Stimulated activated CD4-positive, alpha-beta T cell treated with anti-CD3 and anti-CD28 coated beads, Interleukin-1b, Interleukin-23, amount 100 ng/mL, for 24 hours (primary cell): ENCODE measurements around the gene RAPSN.

Experiments
- DNase-seq, 4 experiments: peaks; one replicate each; pipeline ENCODE4 v3.0.0-alpha.2; 2020; ENCODE audit warnings: low read depth in 4 of 4, low spot score in 1 of 4

Gene RAPSN

DNA sequence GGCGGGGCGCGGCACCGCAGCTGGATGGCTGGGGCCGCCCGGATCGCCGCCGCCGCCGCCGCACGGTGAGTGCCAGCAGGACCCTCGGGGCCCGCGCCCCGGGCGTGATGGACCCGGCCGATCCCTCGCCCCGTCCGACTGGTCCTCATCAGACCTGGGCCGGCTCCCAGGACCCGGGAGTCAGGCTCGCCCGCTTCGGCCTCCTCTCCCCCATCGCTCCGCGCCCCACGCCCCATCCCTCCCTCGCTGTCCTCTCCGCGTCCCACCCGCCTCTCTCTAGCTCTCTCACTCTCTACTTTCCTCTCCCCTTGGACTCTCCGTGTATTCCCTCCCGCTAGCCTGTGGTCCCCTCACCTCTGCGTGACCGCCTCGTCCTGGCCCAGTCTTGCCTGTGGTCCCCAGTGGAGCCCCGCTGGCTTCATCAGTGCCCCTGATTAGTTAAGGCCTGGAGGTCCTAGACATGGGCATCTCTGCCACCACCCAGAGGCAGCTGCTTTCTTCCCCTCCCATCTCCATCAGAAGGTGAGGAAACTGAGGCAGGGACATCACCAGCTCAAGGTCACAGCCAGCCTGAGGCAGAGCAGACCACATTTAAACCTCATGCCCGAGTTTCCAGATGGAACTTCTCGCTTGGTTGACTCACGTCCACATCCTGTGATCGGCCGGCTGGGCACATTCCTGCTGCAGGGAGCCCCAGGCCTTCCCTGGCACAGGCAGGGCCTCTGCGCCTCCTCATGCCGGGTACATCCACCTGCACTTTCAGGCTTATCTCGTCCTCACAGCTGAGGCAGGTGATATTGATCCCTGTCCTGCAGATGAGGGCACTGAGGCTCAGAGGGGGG, 40.1 kb downstream of the RAPSN start:
- DNase-seq, result no peak

DNA sequence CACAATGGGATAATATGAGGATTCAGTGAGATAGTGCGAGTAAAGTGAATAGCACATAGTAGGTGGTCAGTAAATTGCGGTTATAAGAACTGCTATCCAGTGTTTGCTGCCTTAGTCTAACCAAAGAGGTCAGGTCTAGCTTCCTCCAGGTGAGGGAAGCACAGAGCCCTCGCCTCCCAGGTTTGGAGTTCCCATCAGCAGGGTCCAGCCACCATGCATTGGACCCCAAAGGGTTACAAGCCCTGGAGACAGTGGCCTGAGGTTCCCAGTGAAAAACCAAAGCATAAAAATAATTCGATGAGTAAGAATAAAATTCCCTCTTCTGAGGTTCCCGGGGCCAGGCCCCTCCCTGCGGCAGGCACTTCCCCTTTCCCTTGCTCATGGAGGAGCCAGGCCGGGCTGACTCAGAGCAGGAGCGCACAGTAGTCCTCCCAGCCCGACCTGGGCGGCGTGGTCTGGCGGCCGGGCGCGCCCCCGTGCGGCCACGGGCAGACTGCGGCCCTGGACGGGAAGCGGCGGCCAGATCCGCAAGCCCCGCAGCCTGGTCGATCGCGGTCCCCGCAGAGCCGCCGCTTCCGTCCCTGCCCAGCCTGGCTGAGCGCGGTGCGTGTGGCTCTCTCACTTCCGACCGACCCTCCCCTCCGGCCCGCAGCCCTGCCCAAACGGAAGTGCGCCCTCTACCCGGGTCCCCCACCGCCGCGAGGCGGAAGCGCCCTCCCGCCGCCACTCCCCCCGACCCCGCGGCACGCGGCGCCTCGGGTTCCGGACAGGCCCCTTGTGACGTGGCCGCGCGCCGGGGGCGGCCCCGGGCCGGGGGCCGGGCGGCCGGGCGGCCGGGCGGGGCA, 41.0 kb downstream of the RAPSN start, which contains the start of gene SLC39A13:
TSS of gene SLC39A13 (plus strand) at position 845 of the 845 bp plus-strand sequence. CDS start 1,505 bp downstream, outside the sequence.
- peak; percentile 82 to 90 (median 86) for DNase-seq

DNA sequence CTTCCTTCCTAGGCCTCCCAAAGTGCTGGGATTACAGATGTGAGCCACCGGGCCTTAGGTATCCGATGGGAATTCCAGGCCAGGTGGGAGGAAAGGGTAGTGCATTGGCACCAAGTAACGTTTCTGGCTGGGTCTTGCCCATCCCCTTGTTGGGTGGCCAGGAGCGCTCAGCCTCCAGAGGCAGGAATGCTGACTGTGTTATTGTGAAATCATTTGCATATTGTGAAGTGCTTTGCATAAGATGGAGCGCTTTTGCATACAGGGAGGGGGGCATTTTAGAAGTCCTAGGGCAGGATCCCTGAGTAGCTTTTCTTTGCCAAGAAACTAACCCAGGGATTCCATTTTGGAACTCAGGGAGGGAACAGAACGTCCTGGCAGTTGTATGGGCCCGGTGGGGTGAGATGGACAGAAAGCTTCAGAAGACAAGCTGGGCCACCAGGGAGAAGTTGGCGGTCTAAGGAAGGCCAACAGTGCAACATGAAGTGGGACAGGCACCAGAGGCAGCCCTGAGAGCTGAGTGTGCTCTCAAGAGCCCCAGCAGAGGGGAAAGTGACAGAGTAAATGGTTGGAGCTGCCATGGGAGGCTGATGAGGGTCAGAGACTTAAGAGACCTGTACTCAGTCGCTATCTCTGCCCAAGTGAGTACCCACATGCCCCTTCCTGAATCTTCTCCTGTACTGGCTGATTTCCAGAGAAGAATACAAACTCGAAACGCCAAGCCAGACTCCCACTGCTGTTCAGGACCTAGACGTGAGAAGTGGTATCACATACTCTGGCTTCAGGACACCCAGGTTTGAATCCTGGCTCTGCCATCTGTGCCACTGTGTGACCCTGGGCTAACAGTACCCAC, 41.8 kb downstream of the RAPSN start:
- DNase-seq, result no peak

DNA sequence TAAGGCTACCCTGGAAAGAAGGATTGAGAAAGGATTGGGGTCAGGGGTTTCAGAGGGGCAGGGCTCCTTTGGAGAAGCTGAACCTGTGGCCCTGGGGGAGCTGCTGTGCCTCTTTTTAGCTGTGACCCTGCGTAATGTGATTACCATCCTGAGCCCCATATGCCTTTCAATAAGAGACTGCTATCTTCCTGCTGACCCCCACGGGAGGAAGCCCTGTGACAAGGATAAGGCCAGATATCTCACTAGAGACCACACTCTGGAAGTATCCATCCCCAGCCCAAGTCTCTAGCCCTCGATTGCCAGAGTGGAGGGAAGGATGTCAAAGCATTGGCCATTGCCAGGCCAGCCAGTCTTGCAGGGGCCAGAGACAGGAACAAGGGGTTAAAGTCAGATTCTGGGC, 45.4 kb downstream of the RAPSN start:
- no peak for DNase-seq

DNA sequence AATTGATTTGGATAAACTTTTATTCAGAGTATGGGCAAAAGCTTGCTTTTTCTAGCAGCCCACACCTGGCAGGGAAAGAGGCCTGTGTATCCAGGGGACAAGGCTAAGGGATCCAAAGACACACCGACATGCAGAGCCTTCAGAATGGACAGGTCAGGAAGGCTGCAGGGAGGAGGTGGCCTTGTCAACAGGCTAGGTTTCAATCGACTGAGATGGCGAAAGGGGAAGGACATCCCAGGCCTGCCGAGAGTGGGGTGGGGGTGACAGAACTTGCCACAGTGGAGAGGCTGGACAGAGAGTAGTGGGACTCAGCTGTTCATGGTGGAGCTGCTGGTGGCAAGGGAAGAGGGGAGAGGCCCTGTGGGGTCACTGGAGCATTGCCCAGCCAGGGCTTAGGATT, 45.8 kb downstream of the RAPSN start:
- no peak for DNase-seq

DNA sequence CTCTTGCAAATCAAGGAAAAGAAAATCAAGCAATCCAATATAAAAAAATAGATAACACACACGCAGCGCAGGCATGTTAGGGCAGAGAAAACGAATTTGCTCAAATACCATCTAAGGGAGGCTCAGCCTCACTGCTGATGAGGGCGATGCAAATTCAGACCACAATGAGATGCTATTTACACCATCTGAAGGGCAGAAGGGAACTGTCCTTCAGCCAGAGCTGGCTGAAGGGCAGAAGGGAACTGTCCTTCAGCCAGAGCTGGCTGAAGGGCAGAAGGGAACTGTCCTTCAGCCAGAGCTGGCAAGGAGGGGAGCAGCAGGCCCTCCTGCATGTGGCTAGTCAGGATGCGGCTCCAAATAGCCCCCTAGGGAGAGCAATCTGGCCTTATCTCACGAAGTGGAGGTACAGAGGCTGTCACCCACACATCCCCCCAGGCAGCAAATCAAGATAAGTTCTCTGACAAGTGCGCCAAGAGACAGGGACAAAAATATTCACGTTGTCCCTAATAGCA, 48.1 kb downstream of the RAPSN start:
- no peak for DNase-seq

DNA sequence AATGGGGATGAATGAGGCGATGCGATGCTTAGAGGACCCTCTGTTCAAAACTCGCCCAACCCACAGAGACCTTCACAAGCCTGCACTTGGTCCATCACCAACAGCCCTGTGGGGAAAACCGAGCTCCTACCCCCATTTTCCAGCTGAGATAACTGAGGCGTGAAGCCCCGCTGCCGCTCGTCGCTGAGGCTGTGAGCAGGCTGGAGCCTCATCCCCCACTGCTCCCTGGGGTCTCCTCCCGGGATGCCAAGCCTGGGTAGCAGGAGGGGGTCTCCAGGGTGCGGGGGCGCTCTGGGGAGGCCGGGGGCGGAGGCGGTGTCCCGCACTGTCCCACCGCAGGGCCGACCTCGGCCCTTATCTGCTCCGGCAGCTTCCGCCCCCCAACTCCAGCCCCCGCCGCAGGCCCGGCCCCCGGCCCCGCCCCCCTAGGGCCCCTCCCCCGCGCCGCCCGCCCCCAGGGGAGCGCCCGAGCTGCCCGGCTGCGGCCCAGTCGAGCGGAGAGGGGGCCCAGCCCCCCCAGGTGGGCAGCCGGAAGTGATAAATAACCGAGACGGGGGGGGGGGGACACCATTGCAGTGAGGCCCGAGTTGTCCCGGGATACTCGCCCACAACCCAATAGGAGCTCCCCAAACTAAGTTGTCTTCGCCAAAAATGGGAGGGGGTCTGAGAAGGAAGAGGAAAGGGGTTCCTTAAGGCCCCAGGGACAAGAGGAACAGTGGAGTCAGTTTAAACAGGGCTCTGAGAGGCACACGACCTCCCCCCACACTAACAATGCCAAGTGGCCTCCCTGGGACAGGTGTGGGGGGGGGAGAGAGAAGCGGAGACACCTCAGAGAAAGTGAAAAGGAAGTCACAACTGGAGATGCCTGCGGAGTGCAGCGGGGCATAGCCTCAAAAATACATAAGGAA, 48.8 kb downstream of the RAPSN start:
- no peak for DNase-seq

DNA sequence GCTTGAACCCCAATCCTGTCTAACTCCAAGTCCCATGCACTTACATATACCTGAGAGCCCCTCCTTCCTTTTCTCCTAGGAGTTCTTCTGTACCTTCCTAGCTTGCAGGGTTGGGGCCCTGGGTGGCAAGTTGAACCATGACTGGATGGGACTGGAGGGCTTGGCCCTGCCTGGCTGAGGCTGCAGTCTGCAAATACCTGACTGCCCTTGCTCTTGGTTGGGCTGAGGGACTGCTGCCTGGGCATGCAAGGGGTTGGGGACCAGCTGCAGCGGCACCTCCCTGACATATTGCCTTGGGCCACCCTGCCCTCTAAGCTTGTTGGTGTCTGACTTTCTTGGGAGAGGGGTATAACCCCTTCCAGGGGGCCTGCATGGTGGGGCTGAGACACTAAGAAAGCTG, 50.4 kb downstream of the RAPSN start:
- no peak for DNase-seq

DNA sequence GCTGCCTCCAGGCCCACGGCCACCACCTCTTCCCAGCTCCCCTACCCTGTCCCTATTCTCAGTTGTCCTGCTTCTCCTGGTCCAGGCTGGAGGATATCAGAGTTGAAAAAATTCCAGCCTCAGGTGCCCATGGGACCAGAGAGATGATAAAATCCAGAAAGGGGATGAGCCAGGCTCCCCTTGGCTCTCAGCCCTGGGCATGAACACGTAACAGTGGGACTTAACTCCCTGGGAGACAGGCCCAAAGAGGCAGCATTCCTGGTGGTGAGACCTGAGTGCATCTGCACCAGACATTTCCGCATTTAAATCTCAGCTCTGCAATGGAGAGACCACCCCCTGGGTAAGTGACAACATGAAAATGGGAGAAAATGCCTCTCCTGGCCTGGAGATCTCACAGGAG, 50.9 kb downstream of the RAPSN start:
- no peak for DNase-seq

DNA sequence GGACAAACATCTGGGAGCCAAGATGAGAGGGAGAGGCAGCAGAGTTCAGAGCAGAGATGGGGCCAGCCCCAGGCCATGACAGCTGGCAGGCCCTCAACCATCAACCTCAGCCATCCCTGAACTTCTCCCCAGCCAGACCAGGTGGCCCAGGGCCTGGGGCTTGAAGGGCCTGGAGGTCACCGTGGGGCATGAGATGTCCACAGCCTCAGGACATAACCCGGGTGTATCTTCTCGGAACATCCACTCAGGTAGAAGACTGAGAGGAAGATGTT, 53.0 kb downstream of the RAPSN start:
- DNase-seq, result no peak

DNA sequence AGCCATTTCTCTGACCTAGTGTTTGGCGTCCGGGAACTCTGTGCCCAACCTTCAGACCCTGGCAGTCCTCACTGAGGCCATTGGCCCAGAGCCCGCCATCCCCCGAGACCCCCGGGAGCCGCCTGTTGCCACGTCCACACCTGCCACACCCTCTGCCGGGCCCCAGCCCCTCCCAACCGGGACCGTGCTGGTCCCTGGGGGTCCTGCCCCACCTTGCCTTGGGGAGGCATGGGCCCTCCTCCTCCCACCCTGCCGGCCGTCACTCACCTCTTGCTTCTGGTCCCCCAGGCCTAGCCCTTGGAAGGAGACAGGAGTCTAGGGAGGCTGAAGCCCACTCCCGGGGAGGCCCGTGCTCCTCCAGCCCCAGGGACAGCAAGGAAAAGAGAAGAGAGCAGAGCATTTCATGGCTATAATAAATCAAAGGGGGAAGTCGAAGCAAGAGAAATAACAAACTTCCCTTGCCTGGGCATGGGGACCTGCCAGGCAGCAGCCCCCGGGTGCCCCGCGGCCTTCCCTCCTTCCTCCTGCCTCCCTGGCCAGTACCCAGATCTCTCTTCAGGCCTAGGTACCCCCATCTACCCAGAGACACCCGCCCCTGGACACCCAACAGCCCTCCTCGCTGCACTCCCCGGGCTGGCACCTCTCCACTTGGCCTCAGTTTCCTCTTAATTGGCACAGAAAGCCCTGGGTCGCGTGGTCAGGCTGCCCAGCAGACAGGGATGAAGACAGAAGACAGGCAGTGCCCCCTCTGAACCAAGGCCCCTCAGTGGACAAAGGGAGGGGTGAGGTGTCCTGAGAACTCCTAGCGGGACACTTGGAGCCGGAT, 53.5 kb downstream of the RAPSN start:
- DNase-seq, result no peak

DNA sequence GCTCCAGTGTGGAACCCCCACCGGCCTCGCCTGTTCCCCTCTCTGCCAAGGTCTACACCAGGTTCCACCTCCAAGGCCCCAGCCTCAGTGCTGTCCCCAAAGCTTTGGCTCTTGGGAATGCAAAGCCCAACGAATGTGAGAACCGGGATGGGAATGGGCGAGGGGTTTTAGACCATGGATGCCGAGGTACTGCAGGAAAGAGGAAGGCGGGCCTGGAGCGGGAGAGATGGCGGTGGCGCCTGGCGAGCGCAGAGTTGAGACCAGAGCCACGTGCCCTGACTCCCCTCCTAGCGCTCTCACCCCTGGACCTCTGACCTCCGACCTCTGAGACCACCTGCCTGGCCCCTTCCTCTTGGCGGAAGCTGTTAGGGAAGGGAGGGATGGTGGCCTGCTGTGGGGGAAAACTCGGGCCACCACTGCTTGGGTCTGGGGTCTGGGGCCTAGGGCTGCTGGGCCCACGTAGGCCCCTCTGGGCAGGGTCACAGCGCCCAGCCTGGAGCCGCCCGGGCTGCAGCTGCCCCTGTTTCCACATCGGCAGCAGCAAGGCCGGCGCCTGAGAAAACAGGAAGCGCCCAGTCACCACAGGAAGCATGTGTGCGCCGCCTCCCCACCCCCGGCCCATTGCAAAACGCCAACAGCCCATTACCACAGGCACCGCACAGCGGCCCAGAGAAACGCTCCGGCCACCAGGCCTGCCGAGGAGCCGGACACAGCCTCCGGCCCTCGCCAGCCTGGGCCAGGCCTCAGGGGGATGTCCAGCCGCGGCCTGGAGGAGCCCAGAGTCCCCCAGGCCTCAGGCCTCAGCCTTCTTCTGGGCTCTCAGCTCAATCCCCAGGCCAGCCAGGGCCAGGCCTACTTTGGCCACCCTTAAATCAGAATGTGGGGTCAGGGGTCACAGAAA, 54.4 kb downstream of the RAPSN start:
- DNase-seq, result peak in 2 of 4 experiments; percentile 32 to 48

DNA sequence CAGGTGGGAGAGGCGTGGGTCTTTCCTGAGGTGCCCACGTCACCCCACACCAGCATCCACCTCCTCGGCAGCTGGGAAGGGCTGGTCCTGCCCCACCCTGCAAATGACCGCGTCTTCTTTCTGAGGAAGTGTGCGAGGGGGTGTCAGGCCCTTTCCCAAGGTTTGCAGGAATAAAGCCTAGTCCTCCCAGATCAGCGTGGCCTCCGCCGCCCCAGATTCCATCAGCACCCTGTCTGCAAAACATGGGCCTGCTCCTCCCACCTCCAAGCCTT, 55.0 kb downstream of the RAPSN start:
- no peak for DNase-seq

DNA sequence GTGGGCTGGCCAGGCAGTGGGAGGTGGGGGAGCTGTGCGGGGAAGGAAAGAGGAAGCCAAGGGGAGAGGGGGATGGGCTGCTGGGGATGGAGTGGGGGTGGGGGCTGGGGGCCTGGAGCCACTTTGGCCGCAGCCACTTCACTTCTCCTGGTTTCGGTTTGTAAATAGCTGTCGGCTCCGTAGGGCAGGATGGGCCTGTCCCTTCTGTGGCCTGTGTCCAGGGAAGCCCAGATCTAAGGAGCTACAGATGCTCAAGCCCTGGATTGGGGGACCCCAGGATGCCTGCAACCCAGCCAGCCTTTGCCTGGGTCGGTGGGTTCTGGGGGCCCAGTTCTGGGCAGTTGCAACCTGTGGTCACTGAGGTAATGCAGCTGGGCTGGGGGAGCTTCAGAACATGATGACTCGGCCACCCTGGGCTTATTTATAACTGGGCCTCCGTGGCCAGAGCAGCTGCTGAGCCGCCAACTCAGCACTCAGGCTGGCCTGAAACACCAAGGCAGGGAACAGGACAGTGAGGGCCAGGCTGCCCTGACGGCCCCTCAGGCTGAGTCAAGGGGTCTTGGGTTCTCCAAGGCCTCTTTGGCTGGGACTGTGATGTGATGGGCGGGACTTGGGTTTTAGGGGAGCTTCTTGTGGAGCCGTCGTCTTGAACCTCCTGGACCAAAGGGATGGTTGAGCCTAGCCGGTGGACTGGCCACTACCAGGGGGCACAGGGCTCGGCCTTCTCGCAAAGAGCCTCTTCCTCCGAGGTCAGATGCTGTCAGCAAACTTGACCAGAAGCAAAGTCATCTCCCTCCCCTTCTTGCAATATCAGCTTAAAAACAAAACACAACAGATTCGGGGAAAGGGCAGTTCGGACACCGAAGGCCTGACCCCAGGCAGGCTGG, 55.5 kb downstream of the RAPSN start:
- no peak for DNase-seq

DNA sequence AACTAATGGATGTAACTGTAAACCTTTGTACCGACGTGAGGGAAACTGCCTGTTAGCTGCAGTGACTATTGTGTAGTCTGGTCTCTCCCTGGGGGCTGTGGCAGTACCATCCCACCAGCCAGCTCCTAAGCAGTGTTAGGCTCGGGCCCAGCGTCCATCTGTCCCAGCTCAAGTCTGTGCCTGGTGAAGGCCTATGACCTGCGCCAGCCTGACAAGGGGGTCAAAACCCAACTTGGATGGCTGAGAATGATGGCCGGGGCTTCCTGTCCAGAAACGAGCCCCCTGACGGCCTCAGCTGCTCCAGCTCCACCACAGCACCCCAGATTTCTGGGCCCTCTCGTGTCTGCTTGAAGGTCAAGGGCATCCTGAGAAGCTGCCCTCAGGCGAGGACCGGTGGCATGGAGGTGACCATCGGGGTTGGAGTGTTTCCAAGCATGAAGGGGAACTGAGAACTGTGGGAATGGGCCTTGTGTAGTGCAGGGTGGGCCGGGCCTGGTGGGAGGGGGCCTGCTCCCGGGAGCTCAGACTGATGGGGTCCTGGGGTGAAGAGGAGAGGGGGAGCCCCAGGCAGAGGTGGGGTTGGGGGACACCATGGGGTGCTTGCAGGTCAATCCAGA, 56.3 kb downstream of the RAPSN start:
- no peak for DNase-seq

DNA sequence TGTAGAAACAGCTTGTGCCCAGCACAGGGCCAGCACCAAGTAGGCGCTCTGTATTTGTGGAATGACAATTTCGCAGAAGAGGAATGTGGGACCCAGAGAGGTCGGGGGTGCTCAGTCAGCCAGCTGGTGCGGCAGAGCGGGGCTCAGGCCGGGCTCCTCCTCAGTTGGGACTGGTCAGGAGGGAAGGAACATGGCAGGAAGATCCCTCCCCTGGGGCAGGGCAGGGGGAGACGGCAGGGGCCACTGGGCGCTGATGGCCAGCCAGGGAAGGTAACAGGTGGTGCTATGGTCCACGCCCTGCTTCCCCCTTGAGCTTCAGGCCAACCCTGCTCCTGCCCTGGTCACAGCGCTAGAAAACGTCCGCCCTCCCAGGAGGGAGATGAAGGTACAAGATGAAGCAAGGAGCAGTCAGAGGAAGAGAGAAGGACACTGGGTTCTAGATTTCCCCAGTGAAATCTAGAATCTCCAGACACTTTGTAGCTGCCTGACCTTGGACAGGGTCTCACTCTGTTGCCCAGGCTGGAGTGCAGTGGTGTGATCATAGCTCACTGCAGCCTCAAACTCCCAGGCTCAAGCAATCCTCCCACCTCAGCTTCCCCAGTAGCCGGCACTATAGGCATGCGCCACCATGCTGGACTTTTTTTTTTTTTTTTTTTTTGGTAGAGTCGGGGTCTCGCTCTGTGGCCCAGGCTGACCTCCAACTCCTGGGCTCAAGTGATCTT, 57.1 kb downstream of the RAPSN start:
- no peak for DNase-seq
